A549 (cell line): ENCODE results near the gene EXOC4. TPM values are rescaled to one million over a fixed set of nuclear protein-coding genes. Genes with fewer than 3 reads are reported as not detected.
"Not testable (repeated sequence)": the region's sequence is repeated elsewhere in the genome, so short reads cannot be mapped to it uniquely, and the experiment has no call there.

Source experiments
- ATAC-seq, 2 experiments: fragments of 200-7000 bp in 1 of 2; fragments of >200 bp in 1 of 2; cut with Nextera tagmentation in 1 of 2; cut with Tn5 transposase in 1 of 2; 3 replicates each; pipeline versions ENCODE4 v1.8.0 to v1.9.1; 2018 to 2020; ENCODE audit warnings: mild to moderate bottlenecking in 1 of 2, moderate library complexity in 1 of 2
- CTCF ChIA-PET: fragments of 300-600 bp; sonication (Branson Sonifier 250); formaldehyde crosslinking; extraction: SDS; loops from one replicate; lab custom pipeline; 2021; ENCODE audit warnings: antibody characterized with exemption, inconsistent platforms; lab: Yijun Ruan, JAX
- POLR2A ChIA-PET: fragments of 350-600 bp; formaldehyde crosslinking; extraction: SDS; loops from one replicate; lab custom pipeline; 2021; ENCODE audit warnings: antibody characterized with exemption, inconsistent platforms; lab: Yijun Ruan, JAX
- DNase-seq, 2 experiments: peaks; one replicate each; pipeline versions ENCODE4 v3.0.0 to v3.0.0-alpha.2; 2011 to 2016; ENCODE audit warnings: low read depth in 1 of 2, low spot score in 1 of 2
- FAIRE-seq: peaks from 2 replicates; lab custom pipeline; 2011; peaks lifted over from hg19 to GRCh38; lab: Jason Lieb, UNC
- H3K27ac ChIP-seq, 2 experiments: fragments of >200 bp; sonication (Bioruptor Twin); formaldehyde crosslinking; 3 replicates each; pipeline ENCODE4 v1.5.1; 2016 to 2017
- H3K4me1 ChIP-seq: fragments of >200 bp; sonication (Bioruptor Twin); formaldehyde crosslinking; 3 replicates; pipeline ENCODE4 v1.6.1; 2016
- H3K4me2 ChIP-seq: fragments of >200 bp; sonication (Bioruptor Twin); formaldehyde crosslinking; 3 replicates; pipeline ENCODE4 v1.6.1; 2016
- H3K4me3 ChIP-seq: fragments of >200 bp; sonication (Bioruptor Twin); formaldehyde crosslinking; 3 replicates; pipeline ENCODE4 v1.5.1; 2016
- H3K9me3 ChIP-seq: fragments of >200 bp; sonication (Bioruptor Twin); formaldehyde crosslinking; 3 replicates; pipeline ENCODE4 v1.6.1; 2016
- BHLHE40 ChIP-seq: IDR thresholded peaks from 2 replicates; pipeline ENCODE4 v1.6.1; 2012; ENCODE audit warnings: low read depth, low read length, inconsistent platforms
- CHD4 ChIP-seq: fragments of 200-600 bp; sonication (generic); IDR thresholded peaks from 2 replicates; pipeline ENCODE4 v1.6.1; 2016; ENCODE audit warnings: antibody characterized with exemption, mild to moderate bottlenecking, borderline replicate concordance
- ELK1 ChIP-seq: fragments of 150-350 bp; IDR thresholded peaks from 2 replicates; pipeline ENCODE4 v1.6.1; 2014; ENCODE audit warnings: low read depth, mild to moderate bottlenecking, low read length
- GATA3 ChIP-seq: IDR thresholded peaks from 2 replicates; pipeline ENCODE4 v1.6.1; 2012; ENCODE audit warnings: borderline replicate concordance
- HOXB13 ChIP-seq: fragments of 250-450 bp; sonication (Bioruptor Pico); IDR thresholded peaks from 2 replicates; pipeline ENCODE4 v1.5.0; 2020; ENCODE audit warnings: low read depth, mild to moderate bottlenecking, moderate library complexity
- JUN ChIP-seq, 2 experiments: fragments of >200 bp; sonication (Bioruptor Twin); formaldehyde crosslinking; IDR thresholded peaks; 2 replicates in 1 of 2; 3 replicates in 1 of 2; pipeline ENCODE4 v1.6.1; 2016 to 2017
- JUNB ChIP-seq: fragments of >200 bp; sonication (Bioruptor Twin); formaldehyde crosslinking; IDR thresholded peaks from 2 replicates; pipeline ENCODE4 v1.6.1; 2016
- MAZ ChIP-seq: fragments of 150-350 bp; IDR thresholded peaks from 2 replicates; pipeline ENCODE4 v1.6.1; 2014; ENCODE audit warnings: antibody characterized with exemption, low read depth, low read length, borderline replicate concordance
- PHF8 ChIP-seq: fragments of 200-600 bp; sonication (generic); IDR thresholded peaks from 2 replicates; pipeline ENCODE4 v1.6.1; 2016; ENCODE audit warnings: low read depth, mild to moderate bottlenecking, antibody characterized with exemption, moderate library complexity, borderline replicate concordance
- ZSCAN20 ChIP-seq: fragments of 250-450 bp; sonication (Bioruptor Pico); IDR thresholded peaks from 2 replicates; pipeline ENCODE4 v1.8.0; 2022; ENCODE audit warnings: mild to moderate bottlenecking, moderate library complexity
- WGBS: methylation state at CpG from one replicate; pipeline ENCODE4 v1.1.6; 2017; ENCODE audit errors: missing lambda C conversion rate; 5-methylcytosine and 5-hydroxymethylcytosine counted together
- polyA plus RNA-seq, 4 experiments: library from polyadenylated mRNA; depleted of rRNA in 3 of 4; stranded (reverse); fragments of >200 nt; fragmentation: RNase III in 1 of 4; extraction: RNeasy Plus Mini Kit Qiagen cat#74134 plus additional on column Dnase treatment in 1 of 4; gene quantifications; 2 replicates in 3 of 4; 3 replicates in 1 of 4; pipeline ENCODE4 v1.2.3, GENCODE V29; 2011 to 2017
- TF ChIP-seq, protein P1 (sequence below): fragments of 200-600 bp; sonication (generic); IDR thresholded peaks from 2 replicates; pipeline ENCODE4 v1.6.1; 2016; ENCODE audit warnings: antibody characterized with exemption, mild to moderate bottlenecking, moderate library complexity
- TF ChIP-seq, protein P2 (sequence below): IDR thresholded peaks from 2 replicates; pipeline ENCODE4 v1.6.1; 2012
- TF ChIP-seq, protein P3 (sequence below): fragments of >200 bp; sonication (Bioruptor Twin); formaldehyde crosslinking; IDR thresholded peaks from 3 replicates; pipeline ENCODE4 v1.5.1; 2016

Gene EXOC4
- polyA plus RNA-seq, 2 of the 4 experiments (the other 2 are of a cell fraction): 33.4 to 73.1 TPM

DNA sequence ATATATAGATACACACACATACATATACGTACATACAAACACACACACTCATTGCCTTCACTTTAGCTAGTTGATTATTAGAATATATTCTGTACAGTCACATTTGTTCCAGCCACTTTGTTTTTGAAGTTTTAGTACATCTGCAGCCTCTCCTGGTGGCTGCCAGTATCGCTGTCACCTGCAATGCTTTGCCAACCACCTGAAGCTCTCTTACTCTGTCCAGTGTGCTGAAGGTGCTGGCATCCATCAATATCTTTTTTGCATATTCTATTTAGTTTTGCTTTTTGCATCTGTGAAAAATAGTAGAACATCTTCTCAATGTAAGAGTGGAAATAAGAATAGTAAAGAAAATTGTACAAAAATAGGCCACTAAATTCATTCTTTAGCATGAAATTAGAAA, 388.6 kb downstream of the EXOC4 start:
- ChIA-PET POLR2A (no interaction called here), CTCF (interaction anchor here (1.1 kb wide), 1 partner anchor 26 kb away, joined by 3 read pairs; no protein-coding TSS in a partner anchor)
- H3K4me3 ChIP-seq: no peak overlapping the region
- FAIRE-seq (no peak), ATAC-seq (peak in 1 of 2 experiments; percentile 24; a peak in 1 of 6 replicates), DNase-seq (no peak)
- H3K4me1 ChIP-seq: peaks cover 5% of the 10 kb centered on the region; the same call in 1 of the 3 replicates
- TF ChIP-seq MAZ (no peak), JUNB (no peak), ZSCAN20 (CRISPR knock-in tag) (no peak), BHLHE40 (no peak), CHD4 (no peak), ELK1 (no peak)
- TF ChIP-seq, protein P1, sequence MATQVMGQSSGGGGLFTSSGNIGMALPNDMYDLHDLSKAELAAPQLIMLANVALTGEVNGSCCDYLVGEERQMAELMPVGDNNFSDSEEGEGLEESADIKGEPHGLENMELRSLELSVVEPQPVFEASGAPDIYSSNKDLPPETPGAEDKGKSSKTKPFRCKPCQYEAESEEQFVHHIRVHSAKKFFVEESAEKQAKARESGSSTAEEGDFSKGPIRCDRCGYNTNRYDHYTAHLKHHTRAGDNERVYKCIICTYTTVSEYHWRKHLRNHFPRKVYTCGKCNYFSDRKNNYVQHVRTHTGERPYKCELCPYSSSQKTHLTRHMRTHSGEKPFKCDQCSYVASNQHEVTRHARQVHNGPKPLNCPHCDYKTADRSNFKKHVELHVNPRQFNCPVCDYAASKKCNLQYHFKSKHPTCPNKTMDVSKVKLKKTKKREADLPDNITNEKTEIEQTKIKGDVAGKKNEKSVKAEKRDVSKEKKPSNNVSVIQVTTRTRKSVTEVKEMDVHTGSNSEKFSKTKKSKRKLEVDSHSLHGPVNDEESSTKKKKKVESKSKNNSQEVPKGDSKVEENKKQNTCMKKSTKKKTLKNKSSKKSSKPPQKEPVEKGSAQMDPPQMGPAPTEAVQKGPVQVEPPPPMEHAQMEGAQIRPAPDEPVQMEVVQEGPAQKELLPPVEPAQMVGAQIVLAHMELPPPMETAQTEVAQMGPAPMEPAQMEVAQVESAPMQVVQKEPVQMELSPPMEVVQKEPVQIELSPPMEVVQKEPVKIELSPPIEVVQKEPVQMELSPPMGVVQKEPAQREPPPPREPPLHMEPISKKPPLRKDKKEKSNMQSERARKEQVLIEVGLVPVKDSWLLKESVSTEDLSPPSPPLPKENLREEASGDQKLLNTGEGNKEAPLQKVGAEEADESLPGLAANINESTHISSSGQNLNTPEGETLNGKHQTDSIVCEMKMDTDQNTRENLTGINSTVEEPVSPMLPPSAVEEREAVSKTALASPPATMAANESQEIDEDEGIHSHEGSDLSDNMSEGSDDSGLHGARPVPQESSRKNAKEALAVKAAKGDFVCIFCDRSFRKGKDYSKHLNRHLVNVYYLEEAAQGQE: peak; percentile 58; the same call in 1 of the 2 replicates
- TF ChIP-seq, protein P2, sequence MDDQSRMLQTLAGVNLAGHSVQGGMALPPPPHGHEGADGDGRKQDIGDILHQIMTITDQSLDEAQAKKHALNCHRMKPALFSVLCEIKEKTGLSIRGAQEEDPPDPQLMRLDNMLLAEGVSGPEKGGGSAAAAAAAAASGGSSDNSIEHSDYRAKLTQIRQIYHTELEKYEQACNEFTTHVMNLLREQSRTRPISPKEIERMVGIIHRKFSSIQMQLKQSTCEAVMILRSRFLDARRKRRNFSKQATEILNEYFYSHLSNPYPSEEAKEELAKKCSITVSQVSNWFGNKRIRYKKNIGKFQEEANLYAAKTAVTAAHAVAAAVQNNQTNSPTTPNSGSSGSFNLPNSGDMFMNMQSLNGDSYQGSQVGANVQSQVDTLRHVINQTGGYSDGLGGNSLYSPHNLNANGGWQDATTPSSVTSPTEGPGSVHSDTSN: no peak
- H3K4me2 ChIP-seq: no peak overlapping the region
- H3K27ac ChIP-seq: no peak overlapping the region
- no peaks in the 10 kb centered on the region; the same call in 2 of the 3 replicates for H3K9me3 ChIP-seq
- WGBS: 92% methylated on average over 2 of the region's 2 CpGs

GRCh38 chr7:133642907-133643306, 390.0 kb downstream of the EXOC4 start:
- ATAC-seq (no peak), FAIRE-seq (no peak), DNase-seq (no peak)
- H3K4me1 ChIP-seq: peaks cover 5% of the 10 kb centered on the region; the same call in 1 of the 3 replicates
- POLR2A ChIA-PET: no interaction called here
- TF ChIP-seq, protein P3, sequence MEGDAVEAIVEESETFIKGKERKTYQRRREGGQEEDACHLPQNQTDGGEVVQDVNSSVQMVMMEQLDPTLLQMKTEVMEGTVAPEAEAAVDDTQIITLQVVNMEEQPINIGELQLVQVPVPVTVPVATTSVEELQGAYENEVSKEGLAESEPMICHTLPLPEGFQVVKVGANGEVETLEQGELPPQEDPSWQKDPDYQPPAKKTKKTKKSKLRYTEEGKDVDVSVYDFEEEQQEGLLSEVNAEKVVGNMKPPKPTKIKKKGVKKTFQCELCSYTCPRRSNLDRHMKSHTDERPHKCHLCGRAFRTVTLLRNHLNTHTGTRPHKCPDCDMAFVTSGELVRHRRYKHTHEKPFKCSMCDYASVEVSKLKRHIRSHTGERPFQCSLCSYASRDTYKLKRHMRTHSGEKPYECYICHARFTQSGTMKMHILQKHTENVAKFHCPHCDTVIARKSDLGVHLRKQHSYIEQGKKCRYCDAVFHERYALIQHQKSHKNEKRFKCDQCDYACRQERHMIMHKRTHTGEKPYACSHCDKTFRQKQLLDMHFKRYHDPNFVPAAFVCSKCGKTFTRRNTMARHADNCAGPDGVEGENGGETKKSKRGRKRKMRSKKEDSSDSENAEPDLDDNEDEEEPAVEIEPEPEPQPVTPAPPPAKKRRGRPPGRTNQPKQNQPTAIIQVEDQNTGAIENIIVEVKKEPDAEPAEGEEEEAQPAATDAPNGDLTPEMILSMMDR: no peak
- TF ChIP-seq GATA3 (no peak), PHF8 (no peak), HOXB13 (no peak), JUN (IDR thresholded peaks at IDR 0.05) (no peak)
- no peak overlapping the region for H3K27ac ChIP-seq
- 95% methylated on average over 2 of the region's 2 CpGs for WGBS
- CTCF ChIA-PET: no interaction called here
- H3K9me3 ChIP-seq: no peaks in the 10 kb centered on the region; the same call in 2 of the 3 replicates
- no peak overlapping the region for H3K4me2 ChIP-seq
- H3K4me3 ChIP-seq: no peak overlapping the region

DNA sequence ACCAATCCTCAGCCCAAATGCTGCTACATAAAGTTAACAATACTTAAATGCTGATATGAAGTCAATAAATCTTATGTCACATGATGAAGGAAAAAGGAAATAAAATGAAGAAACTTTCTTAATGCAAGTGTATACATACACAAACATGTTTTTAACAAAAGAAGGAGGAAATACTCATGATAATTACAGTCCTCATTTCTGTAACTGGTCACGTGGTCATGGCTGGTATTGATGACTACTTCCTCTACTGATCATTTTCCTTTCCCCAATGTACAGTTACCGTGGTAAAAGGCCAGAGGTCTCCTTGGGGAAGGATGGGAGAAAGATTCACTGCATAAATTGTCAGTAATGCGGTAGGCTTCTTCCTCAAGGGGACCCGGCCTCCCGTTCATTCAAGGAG, 390.8 kb downstream of the EXOC4 start:
- POLR2A ChIA-PET, H3K27ac ChIP-seq, DNase-seq, H3K4me2 ChIP-seq, CTCF ChIA-PET, H3K4me3 ChIP-seq, ATAC-seq, H3K9me3 ChIP-seq, FAIRE-seq, H3K4me1 ChIP-seq: not testable (repeated sequence)
- WGBS: 79% methylated on average over 5 of the region's 5 CpGs
